Lung (tissue), 12 donors: ENCODE results near the gene MYBPC2. TPM values are rescaled to one million over a fixed set of nuclear protein-coding genes. Genes with fewer than 3 reads are reported as not detected.

Source experiments
- ATAC-seq: fragments of 200-7000 bp; cut with Tn5 transposase; one replicate; pipeline ENCODE4 v1.9.1; 2020; ENCODE audit warnings: moderate number of reproducible peaks; ENCODE audit not compliant: insufficient read depth, low FRiP score
- DNase-seq, 3 donors: peaks; one replicate each; pipeline ENCODE4 v3.0.0-alpha.2; 2013 to 2017
- H3K27ac ChIP-seq, 2 donors: one replicate each; pipeline ENCODE4 v1.5.1; 2013; ENCODE audit warnings: mild to moderate bottlenecking in 2 of 2, moderate library complexity in 2 of 2, control low read depth in 1 of 2, inconsistent platforms in 1 of 2, low read depth in 1 of 2, low read length in 1 of 2
- H3K27me3 ChIP-seq, 3 donors: one replicate each; pipeline ENCODE4 v1.5.1; 2013; ENCODE audit warnings: low read length in 2 of 3; ENCODE audit not compliant: control insufficient read depth in 3 of 3, insufficient read depth in 3 of 3
- H3K36me3 ChIP-seq, 4 donors: one replicate each; pipeline ENCODE4 v1.5.1; 2013; ENCODE audit warnings: low read length in 4 of 4, mild to moderate bottlenecking in 1 of 4, moderate library complexity in 1 of 4; ENCODE audit not compliant: control insufficient read depth in 4 of 4, insufficient read depth in 4 of 4
- H3K4me1 ChIP-seq, 5 donors: one replicate each; pipeline ENCODE4 v1.5.1; 2013; ENCODE audit warnings: low read length in 5 of 5, mild to moderate bottlenecking in 2 of 5, moderate library complexity in 1 of 5; ENCODE audit not compliant: control insufficient read depth in 5 of 5, insufficient read depth in 5 of 5
- H3K4me3 ChIP-seq: one replicate; pipeline ENCODE4 v1.5.1; 2013; ENCODE audit warnings: mild to moderate bottlenecking, control low read depth, moderate library complexity
- H3K9ac ChIP-seq, 2 donors: one replicate each; pipeline ENCODE4 v1.5.1; 2013; ENCODE audit warnings: low read length in 2 of 2, control low read depth in 1 of 2; ENCODE audit not compliant: insufficient read depth in 1 of 2
- H3K9me3 ChIP-seq, 4 donors: one replicate each; pipeline ENCODE4 v1.5.1; 2013; ENCODE audit warnings: low read length in 3 of 4, mild to moderate bottlenecking in 1 of 4, moderate library complexity in 1 of 4; ENCODE audit not compliant: control insufficient read depth in 4 of 4, insufficient read depth in 3 of 4
- CTCF ChIP-seq: IDR thresholded peaks from 2 replicates; pipeline ENCODE4 v1.5.1; 2012; ENCODE audit warnings: mild to moderate bottlenecking; ENCODE audit errors: control extremely low read depth, extremely low read depth
- WGBS, 2 donors: extraction: QIAGEN DNeasy Blood & Tissue Kit; methylation state at CpG; one replicate each; pipeline ENCODE4 v1.1.7; 2013; 5-methylcytosine and 5-hydroxymethylcytosine counted together
- polyA plus RNA-seq, 2 donors: library from polyadenylated mRNA; stranded (reverse); fragments of 200-250 nt; gene quantifications; one replicate each; pipeline ENCODE4 v1.2.1, GENCODE V29; 2013
- total RNA-seq, 2 donors: library from RNA; depleted of rRNA in 1 of 2; stranded (reverse); fragments of >200 nt in 1 of 2; gene quantifications; one replicate each; pipeline ENCODE4 v1.2.1, GENCODE V29; 2014 to 2021
- donor health status: control.
- donor health status: control.
- donor health status: Bipolar disorder and iron deficiency.
- donor health status: healthy.
- donor health status: DM: yes; HTN: yes; CAD: no.

MYBPC2 gene
- total and polyA plus RNA-seq, 4 donors = 0.04 to 0.91 (median 0.38) TPM

- 55 to 77% methylated on average over 26 of the region's 26 CpGs for WGBS, 2 donors
- no peak for TF ChIP-seq CTCF
These were observed 77.5 kb downstream of the MYBPC2 start for GRCh38 chr19:50510121-50510670.

GRCh38 chr19:50510700-50511068 is 78.0 kb downstream of the MYBPC2 start:
- 8 to 9% methylated on average over 10 of the region's 10 CpGs for WGBS, 2 donors
- Histone ChIP-seq H3K27me3 (no peaks in the 10 kb centered on the region), H3K9ac (peak overlapping the region; percentile 75 to 85), H3K36me3 (peaks cover 0 to 8% (median 0%) of the 10 kb centered on the region in 4 donors), H3K27ac (peak overlapping the region; percentile 66 to 71), H3K9me3 (peaks cover 0 to 2% (median 0%) of the 10 kb centered on the region in 4 donors), H3K4me1 (peaks cover 0 to 10% (median 0%) of the 10 kb centered on the region in 5 donors), H3K4me3 (peak overlapping the region; percentile 71)
- ATAC-seq (no peak), DNase-seq (no peak)
- TF ChIP-seq CTCF = no peak

More at GRCh38 chr19:50510121-50510670, 77.5 kb downstream of the MYBPC2 start:
- ATAC-seq (no peak), DNase-seq (peak in 2 of 3 donors; percentile 30 to 51)
- peak overlapping the region in 1 of 2 donors; percentile 71 for H3K27ac ChIP-seq
- peak overlapping the region; percentile 75 to 85 for H3K9ac ChIP-seq
- H3K27me3 ChIP-seq = no peaks in the 10 kb centered on the region
- peaks cover 0 to 10% (median 0%) of the 10 kb centered on the region in 5 donors for H3K4me1 ChIP-seq
- peak overlapping the region; percentile 71 for H3K4me3 ChIP-seq
- H3K36me3 ChIP-seq = peaks cover 0 to 8% (median 0%) of the 10 kb centered on the region in 4 donors
- peaks cover 0 to 2% (median 0%) of the 10 kb centered on the region in 4 donors for H3K9me3 ChIP-seq

- Histone ChIP-seq H3K4me3 (peak within 1 kb of the TSS; percentile 71), H3K27ac (peak within 1 kb of the TSS; percentile 66 to 71), H3K9ac (peak within 1 kb of the TSS; percentile 78 to 85), H3K36me3 (peaks cover 0 to 2% (median 0%) of the 10 kb centered on the region in 4 donors), H3K27me3 (no peaks in the 10 kb centered on the region), H3K9me3 (peaks cover 0 to 2% (median 0%) of the 10 kb centered on the region in 4 donors), H3K4me1 (peaks cover 0 to 10% (median 0%) of the 10 kb centered on the region in 5 donors)
- 2% methylated on average over 65 to 69 of the region's 69 CpGs for WGBS, 2 donors
- peak; percentile 7 for TF ChIP-seq CTCF
- ATAC-seq (peak; percentile 97), DNase-seq (peak; percentile 99 to 100 (median 100))
These were observed 78.6 kb downstream of the MYBPC2 start, which contains the start of gene JOSD2 for GRCh38 chr19:50511069-50511822. JOSD2 (minus strand) TSS chr19:50511191; CDS start chr19:50510431, 760 bp downstream.
